MM.1S (cell line): ENCODE measurements around the gene FBXL7.

Experiments used
- DNase-seq: peaks from one replicate; pipeline ENCODE4 v3.0.0-alpha.2; 2015
- H2AFZ ChIP-seq: fragments of 300-600 bp; sonication (generic); 2 replicates; pipeline ENCODE4 v1.6.0; 2016; ENCODE audit warnings: antibody characterized with exemption, low read length
- H3F3A ChIP-seq: fragments of 300-600 bp; sonication (generic); 2 replicates; pipeline ENCODE4 v1.6.1; 2016; ENCODE audit warnings: mild to moderate bottlenecking, antibody characterized with exemption, low read length, moderate library complexity, mixed read lengths; ENCODE audit not compliant: insufficient read depth
- H3K27ac ChIP-seq: fragments of 300-600 bp; sonication (generic); 2 replicates; pipeline ENCODE4 v1.5.1; 2016; ENCODE audit warnings: mild to moderate bottlenecking, low read length
- H3K27me3 ChIP-seq: fragments of 300-600 bp; sonication (generic); replicated peaks from 2 replicates; pipeline ENCODE4 v1.6.0; 2016; ENCODE audit warnings: low read length; ENCODE audit not compliant: insufficient read depth
- H3K36me3 ChIP-seq: fragments of 300-600 bp; sonication (generic); replicated peaks from 2 replicates; pipeline ENCODE4 v1.6.1; 2016; ENCODE audit warnings: mild to moderate bottlenecking, low read length, mixed read lengths; ENCODE audit not compliant: insufficient read depth
- H3K4me1 ChIP-seq: fragments of 300-600 bp; sonication (generic); 2 replicates; pipeline ENCODE4 v1.6.1; 2016; ENCODE audit warnings: low read length, mixed read lengths
- H3K4me2 ChIP-seq: fragments of 300-600 bp; sonication (generic); 2 replicates; pipeline ENCODE4 v1.6.0; 2016; ENCODE audit warnings: low read depth, low read length
- H3K4me3 ChIP-seq: fragments of 300-600 bp; sonication (generic); 2 replicates; pipeline ENCODE4 v1.5.1; 2016; ENCODE audit warnings: low read length, mixed read lengths
- H3K79me2 ChIP-seq: fragments of 300-600 bp; sonication (generic); 2 replicates; pipeline ENCODE4 v1.6.1; 2016; ENCODE audit warnings: mixed run types, low read length, mixed read lengths
- H3K9ac ChIP-seq: fragments of 300-600 bp; sonication (generic); 2 replicates; pipeline ENCODE4 v1.6.1; 2016; ENCODE audit warnings: low read length, mixed read lengths
- H3K9me2 ChIP-seq: fragments of 300-600 bp; sonication (generic); replicated peaks from 2 replicates; pipeline ENCODE4 v1.6.1; 2016; ENCODE audit warnings: mild to moderate bottlenecking, low read length, mixed read lengths; ENCODE audit not compliant: insufficient read depth
- H3K9me3 ChIP-seq: fragments of 300-600 bp; sonication (generic); replicated peaks from 2 replicates; pipeline ENCODE4 v1.6.1; 2016; ENCODE audit warnings: mild to moderate bottlenecking, low read length, mixed read lengths; ENCODE audit not compliant: insufficient read depth
- H4K20me1 ChIP-seq: fragments of 300-600 bp; sonication (generic); 2 replicates; pipeline ENCODE4 v1.6.1; 2016; ENCODE audit warnings: mild to moderate bottlenecking, low read length, moderate library complexity, mixed read lengths; ENCODE audit not compliant: insufficient read depth
- EZH2 ChIP-seq: fragments of 300-600 bp; sonication (generic); optimal IDR thresholded peaks from 2 replicates; pipeline ENCODE3; 2017; ENCODE audit warnings: low read depth, mild to moderate bottlenecking, antibody characterized with exemption, low read length, mixed read lengths
- EZH2phosphoT487 ChIP-seq: fragments of 300-600 bp; sonication (generic); IDR thresholded peaks from 2 replicates; pipeline ENCODE4 v1.6.1; 2018; ENCODE audit warnings: antibody characterized with exemption, low read length
- TF ChIP-seq, protein P1 (sequence below): fragments of 300-600 bp; sonication (generic); IDR thresholded peaks from 2 replicates; pipeline ENCODE4 v1.5.1; 2016; ENCODE audit warnings: antibody characterized with exemption, low read length, mixed read lengths

FBXL7 gene

DNA sequence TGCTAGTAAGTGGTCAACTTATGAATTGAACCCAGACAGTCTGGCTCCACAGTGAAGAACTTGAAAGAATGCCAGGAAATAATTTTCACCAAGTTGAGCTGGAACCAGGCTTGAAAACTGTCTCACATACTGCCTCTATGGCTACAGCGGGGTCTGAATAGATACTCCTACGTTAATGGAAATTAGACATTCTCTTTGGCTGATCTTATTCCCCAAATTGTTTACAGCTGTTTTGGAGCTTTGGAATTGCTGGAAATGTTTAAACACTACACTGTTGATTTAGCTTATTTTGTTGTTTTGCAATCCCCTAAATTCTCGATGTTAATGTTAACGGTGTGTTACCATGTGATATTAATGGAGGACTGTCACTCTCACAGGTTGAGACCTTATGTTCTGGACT is 146.4 kb downstream of the FBXL7 start:
- H3K9me2 ChIP-seq: no peaks in the 10 kb centered on the region
- 0 out of 2 replicates have a peak, but pooled peaks cover 3% of the 10 kb centered on the region for H3K4me1 ChIP-seq
- H2AFZ ChIP-seq: no peak overlapping the region
- no peak overlapping the region for H3K9ac ChIP-seq
- no peak overlapping the region for H3K27ac ChIP-seq
- TF ChIP-seq EZH2phosphoT487: no peak
- no peak for TF ChIP-seq EZH2
- TF ChIP-seq, protein P1, sequence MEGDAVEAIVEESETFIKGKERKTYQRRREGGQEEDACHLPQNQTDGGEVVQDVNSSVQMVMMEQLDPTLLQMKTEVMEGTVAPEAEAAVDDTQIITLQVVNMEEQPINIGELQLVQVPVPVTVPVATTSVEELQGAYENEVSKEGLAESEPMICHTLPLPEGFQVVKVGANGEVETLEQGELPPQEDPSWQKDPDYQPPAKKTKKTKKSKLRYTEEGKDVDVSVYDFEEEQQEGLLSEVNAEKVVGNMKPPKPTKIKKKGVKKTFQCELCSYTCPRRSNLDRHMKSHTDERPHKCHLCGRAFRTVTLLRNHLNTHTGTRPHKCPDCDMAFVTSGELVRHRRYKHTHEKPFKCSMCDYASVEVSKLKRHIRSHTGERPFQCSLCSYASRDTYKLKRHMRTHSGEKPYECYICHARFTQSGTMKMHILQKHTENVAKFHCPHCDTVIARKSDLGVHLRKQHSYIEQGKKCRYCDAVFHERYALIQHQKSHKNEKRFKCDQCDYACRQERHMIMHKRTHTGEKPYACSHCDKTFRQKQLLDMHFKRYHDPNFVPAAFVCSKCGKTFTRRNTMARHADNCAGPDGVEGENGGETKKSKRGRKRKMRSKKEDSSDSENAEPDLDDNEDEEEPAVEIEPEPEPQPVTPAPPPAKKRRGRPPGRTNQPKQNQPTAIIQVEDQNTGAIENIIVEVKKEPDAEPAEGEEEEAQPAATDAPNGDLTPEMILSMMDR: no peak
- no peak overlapping the region for H3K4me2 ChIP-seq
- no peaks in the 10 kb centered on the region for H3K36me3 ChIP-seq
- no peaks in the 10 kb centered on the region for H3K9me3 ChIP-seq
- peaks cover 51% of the 10 kb centered on the region for H3K79me2 ChIP-seq
- no peaks in the 10 kb centered on the region for H3F3A ChIP-seq
- no peaks in the 10 kb centered on the region for H3K27me3 ChIP-seq
- no peak for DNase-seq
- no peak overlapping the region for H3K4me3 ChIP-seq
- H4K20me1 ChIP-seq: no peaks in the 10 kb centered on the region

DNA sequence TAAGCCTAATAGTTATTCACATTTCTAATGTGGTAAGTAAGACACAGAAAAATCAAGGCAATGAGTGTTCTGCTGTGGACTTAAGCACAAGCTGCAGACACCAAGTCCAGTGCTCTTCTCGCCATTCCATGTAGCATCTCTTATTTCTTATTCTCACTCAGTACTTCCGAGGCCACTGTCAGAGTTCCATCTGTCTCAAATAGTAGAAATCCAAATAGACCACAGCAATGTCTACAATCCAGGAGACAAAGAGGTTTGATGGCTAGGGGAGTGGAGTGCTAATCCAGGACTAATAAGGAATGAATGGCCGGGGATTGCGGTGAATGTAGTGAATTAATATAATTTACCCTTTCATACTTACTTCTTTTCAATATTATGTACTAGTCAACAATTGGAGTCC is 147.3 kb downstream of the FBXL7 start:
- TF ChIP-seq EZH2phosphoT487: no peak
- TF ChIP-seq, protein P1: no peak
- TF ChIP-seq EZH2: no peak
- no peak overlapping the region for H3K9ac ChIP-seq
- no peaks in the 10 kb centered on the region for H4K20me1 ChIP-seq
- no peak for DNase-seq
- H3K4me2 ChIP-seq: no peak overlapping the region
- H3K4me1 ChIP-seq: 0 out of 2 replicates have a peak, but pooled peaks cover 3% of the 10 kb centered on the region
- peaks cover 51% of the 10 kb centered on the region for H3K79me2 ChIP-seq
- H2AFZ ChIP-seq: no peak overlapping the region
- no peaks in the 10 kb centered on the region for H3K36me3 ChIP-seq
- H3K9me3 ChIP-seq: no peaks in the 10 kb centered on the region
- H3K27me3 ChIP-seq: no peaks in the 10 kb centered on the region
- no peak overlapping the region for H3K27ac ChIP-seq
- H3K9me2 ChIP-seq: no peaks in the 10 kb centered on the region
- H3F3A ChIP-seq: no peaks in the 10 kb centered on the region
- H3K4me3 ChIP-seq: no peak overlapping the region

DNA sequence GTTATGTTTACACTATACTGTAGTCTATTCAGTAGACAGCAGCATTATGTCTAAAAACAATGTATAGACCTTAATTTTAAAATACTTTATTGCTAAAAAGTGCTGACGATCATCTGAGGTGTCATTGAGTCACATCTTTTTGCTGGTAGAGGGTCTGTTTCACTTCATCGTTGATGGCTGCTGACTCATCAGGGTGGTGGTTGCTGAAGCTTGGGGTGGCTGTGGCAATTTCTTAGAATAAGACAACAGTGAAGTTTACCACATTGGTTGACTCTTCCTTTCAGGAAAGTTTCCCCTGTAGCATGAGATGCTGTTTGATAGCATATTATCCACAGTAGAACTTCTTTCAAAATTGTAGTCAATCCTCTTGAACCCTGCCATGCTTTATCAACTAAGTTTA is 150.3 kb downstream of the FBXL7 start:
- H3K9me2 ChIP-seq: no peaks in the 10 kb centered on the region
- H3K4me2 ChIP-seq: no peak overlapping the region
- DNase-seq: no peak
- no peaks in the 10 kb centered on the region for H3K36me3 ChIP-seq
- no peak overlapping the region for H2AFZ ChIP-seq
- H3K9me3 ChIP-seq: no peaks in the 10 kb centered on the region
- no peak overlapping the region for H3K4me3 ChIP-seq
- TF ChIP-seq EZH2 (no peak), EZH2phosphoT487 (no peak)
- TF ChIP-seq, protein P1: no peak
- no peaks in the 10 kb centered on the region for H3F3A ChIP-seq
- 0 out of 2 replicates have a peak, but pooled peaks cover 3% of the 10 kb centered on the region for H3K4me1 ChIP-seq
- no peak overlapping the region for H3K9ac ChIP-seq
- peaks cover 47% of the 10 kb centered on the region for H3K79me2 ChIP-seq
- H3K27me3 ChIP-seq: no peaks in the 10 kb centered on the region
- H3K27ac ChIP-seq: no peak overlapping the region
- H4K20me1 ChIP-seq: no peaks in the 10 kb centered on the region
